IPS DF 4.7 (cell line): ENCODE data around the gene MAB21L3.

Experiments
- DNase-seq: peaks from one replicate; pipeline ENCODE4 v3.0.0-alpha.2; 2013; ENCODE audit warnings: low spot score; ENCODE audit errors: extremely low read depth

MAB21L3 gene

DNA sequence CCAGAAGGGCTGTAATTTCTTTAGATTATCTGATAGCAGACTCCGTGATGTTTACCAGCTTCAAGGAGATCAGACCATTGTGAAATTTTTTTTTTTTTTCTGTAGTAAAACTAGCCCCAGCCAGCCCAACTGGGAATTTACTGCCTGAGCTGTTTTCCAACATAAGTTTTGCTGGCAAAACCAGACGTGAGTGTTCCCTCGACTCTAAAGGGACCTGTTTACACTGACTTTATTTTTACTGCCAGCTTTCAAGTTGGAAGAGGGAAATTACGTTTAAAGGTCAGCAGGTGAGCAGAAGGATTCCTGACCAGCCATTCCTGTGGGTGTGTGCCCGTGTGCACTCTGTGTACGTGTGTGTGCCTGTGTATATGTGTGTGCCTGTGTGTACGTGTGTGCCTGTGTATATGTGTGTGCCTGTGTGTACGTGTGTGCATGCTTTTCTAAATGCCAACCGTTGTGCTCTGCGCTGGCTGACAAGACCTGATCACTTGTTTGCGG lies 374 bp downstream of the MAB21L3 start:
- DNase-seq, result no peak

DNA sequence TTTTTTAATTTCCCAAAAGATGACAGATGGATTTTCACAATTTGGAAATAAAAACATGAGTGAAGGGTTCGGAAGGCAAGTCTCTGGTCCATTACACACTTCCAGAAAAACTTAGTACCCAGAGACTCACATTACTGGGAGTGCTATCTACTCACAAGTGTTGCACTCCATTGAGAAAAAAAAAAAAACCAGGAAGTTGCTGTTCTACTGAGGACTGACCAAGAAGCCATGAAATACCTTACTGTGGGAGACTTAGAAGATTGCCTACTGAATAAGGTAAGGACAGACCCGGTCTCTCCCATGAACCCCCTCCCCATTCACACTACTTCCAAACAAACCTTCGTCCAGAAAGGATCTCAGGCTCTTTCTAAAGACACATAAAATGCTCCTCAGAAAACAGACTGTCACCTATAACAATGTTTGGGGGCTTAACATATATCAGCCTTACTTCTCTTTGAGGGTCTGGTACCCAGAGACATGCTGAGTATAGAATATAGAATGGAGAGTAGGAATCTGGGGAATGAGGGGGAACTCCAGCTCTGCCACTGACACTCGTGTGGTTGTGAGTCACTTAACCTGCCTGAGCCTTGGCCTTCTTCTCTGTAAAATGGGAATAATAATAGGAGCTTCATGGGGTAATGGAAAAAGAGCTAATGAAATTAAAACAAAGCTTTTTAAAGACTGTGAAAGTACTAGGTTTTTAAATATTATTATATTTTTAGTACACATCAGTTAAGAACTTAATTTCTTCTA lies 1.4 kb downstream of the MAB21L3 start:
- no peak for DNase-seq

DNA sequence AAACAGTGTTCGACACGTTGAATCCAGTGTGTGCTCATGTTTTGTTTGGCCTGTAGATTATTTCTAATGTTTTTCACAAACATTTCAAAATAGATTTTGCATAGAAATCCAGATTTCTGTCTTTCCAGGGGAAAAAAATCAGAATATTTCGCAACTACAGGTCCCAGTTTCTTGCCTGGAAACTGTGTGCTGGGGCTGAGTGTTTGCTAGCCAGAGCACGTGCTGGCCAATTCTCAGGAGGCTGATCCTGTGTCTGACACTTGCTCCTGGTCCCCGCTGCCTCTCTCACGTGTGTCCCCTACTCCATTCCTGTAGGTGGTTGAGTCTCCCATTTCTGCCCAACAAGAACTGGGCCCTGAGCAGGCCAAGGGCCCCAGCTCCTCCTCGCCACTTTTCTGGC lies 2.4 kb downstream of the MAB21L3 start:
- no peak for DNase-seq

DNA sequence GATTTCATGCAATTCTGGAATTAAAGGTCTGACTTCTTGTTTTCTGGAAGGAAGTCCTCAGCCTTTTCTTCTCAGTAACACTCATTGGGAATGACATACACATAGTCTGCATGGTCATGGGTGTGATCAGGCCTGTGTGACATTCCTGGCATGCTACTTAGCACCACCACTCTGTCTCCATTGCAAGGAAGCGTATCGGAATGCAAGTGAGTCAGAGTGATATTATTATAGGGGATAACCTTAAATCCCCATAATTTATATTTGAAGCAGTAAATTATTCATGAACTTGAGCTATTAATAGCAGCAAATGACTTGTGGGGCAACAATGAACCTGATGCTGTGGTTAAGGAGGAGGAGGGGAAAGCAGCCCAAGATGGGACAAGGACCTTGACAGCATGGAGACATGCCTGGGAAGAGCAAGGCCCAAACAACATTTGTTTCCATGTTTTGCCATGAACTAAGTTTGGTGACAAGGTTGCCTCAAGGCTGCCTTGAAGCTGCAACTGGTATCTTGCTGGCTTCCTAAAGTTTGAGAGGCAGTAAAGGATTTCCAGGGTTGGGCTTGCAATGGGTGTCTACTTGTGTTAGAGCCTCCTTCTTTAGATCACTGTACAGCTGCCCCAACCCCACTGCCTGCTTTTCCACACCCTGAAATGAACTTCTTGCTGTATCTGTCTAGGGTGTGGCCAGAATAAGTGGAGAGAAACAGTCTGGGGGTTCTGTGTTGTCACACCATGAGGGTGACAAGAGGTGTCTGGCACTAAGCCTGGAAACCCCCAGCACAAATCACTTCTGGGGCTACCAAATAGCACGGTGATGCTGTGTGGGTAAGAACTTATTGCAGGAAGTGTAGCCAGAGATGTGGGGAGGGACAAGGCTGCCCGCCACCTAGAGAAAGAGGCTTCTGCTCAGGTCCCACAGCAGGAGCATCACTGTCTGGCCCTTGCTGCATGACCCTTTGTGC lies 4.6 kb downstream of the MAB21L3 start:
- no peak for DNase-seq

DNA sequence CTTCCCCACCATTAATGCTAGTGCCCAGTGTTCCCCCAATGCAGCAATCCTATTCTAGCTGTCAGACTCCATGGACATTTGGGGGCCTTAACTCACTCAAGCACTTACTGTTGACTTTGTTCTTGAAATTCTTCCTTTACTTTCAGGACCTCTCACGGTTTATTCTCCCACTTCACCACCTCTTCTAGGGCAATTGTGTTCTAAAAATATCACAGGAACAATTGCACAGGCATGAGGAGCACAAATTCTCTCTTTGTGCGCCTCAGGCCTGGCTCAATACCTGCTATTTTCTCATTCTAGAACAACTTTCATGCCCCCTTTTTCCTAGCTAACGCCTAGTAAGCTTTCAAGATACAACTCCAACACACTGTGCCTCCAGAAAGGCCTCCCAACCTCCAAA lies 7.3 kb downstream of the MAB21L3 start:
- no peak for DNase-seq

DNA sequence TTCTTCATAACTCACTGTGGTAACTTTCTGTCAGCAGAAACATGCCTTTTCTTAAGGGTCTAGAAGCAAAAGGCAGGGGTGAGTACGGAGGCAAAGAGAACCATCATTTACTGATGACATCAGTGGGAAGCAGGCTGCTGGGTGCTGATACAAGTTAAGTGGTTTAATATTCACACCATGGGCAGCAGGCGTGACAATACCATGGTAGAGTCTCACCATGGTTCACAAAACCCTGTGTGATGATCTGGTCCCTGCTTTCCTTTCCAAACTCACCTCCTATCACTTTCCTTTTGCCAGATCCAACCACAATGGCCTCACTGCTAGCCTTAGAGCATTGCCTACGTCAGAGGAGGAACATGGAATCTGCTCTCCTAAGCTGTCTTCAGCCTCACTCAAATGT lies 8.7 kb downstream of the MAB21L3 start:
- DNase-seq, result no peak

DNA sequence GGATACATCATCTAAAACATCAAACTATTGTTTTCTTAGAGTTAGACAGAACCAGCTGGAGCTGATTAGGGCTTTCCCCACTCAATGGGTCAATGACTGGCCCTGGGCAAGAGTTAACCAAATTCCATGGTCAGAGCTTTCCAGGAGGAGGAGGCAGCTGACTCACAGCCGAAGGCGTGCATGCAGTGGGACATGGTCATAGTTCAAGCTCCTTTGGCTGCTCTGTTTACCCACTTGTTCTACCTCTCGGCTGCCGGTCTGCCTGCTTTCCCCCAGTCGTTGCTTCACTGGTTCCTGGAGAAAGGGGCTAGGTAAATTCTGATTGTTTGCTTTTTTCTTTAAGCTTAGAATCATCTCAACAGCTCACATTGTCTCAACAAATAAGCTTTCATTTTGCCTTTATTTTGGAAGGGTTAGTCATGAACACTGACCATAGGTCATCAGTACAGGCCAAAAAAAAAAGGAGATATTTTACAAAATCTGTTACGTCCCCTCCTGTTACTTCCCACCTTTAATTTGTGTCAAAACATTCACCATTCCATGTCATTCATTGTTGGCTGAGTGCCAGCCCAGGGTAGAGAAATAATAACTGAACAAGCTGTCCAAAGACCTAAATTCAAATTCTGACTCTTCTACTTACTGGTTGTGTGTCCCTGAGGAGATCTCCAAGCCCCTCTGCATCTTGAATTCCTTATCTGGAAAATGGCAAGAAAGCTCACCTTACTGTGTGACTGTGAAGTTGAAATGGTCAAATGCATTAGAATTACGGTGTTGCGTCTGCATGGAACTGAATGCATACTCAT lies 12.0 kb downstream of the MAB21L3 start:
- DNase-seq, result no peak

DNA sequence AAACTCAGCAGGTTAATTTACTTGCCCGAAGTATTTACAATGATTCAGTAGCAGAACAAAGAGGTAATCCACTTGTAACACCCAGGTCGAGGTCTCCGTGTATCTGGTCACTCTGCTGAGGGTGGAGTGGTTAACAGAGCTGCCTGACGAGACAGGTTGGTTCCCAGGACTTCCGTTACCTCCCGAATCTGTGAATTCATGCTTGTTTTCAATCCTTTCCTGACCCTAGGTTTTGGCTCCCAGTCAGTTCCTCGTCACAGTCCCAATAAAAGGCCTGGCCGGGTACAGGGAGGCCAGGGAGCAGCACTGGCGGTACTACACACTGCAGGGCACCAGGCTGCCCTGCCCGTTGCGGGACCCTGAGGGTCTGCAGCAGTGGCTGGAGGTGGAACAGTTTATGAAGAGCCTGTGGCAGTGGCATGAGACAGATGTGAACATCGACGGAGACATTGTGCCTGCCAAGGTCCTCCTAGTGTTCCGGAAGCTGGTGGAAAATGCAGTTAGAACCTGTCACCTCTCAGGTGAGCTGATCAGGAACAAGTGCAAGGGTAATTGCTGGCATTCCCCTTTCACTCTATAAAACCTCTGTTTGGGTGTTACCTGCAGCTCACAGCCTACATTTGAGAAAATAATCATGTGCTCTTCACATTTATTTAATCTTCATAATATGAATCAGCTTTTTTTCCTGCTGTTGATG lies 12.8 kb downstream of the MAB21L3 start:
- DNase-seq, result no peak

DNA sequence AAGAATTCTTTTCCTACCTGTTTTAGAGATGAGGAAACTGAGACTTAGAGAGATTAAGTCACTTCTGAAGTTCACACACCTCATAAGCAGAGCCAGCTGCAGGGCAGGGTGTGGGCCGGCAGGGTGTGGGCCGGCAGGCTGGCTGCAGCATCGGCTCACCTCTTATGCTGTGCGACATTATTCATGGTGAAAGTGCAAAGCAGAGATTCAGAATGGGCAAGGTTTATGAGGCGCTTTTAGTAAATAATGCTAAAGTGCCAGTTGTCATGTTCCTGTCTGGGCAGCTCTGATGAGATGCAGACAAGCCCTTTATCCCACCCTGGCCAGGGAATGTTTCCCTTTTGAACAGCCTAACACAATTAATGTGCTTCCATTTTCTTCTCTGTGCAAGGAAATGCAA lies 14.6 kb downstream of the MAB21L3 start:
- no peak for DNase-seq

DNA sequence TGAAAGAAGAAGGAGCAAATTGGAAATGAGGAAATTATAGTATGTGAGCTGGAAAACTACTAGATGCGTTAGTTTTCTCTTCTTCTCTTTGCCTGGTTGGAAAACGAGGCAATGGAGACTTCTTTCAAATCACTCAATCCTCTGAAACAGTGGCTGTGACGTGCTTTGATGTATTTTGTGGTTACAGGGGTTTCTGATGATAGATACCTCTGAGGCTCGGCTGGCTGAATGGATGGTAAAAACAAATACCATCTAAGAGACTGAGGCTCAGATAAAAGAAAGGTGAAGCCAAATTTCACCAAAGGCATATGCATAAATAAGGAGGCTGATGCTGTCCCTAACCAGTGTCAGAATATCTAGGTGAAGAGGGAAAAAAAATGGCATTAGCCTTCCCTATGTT lies 15.1 kb downstream of the MAB21L3 start:
- DNase-seq, result no peak

DNA sequence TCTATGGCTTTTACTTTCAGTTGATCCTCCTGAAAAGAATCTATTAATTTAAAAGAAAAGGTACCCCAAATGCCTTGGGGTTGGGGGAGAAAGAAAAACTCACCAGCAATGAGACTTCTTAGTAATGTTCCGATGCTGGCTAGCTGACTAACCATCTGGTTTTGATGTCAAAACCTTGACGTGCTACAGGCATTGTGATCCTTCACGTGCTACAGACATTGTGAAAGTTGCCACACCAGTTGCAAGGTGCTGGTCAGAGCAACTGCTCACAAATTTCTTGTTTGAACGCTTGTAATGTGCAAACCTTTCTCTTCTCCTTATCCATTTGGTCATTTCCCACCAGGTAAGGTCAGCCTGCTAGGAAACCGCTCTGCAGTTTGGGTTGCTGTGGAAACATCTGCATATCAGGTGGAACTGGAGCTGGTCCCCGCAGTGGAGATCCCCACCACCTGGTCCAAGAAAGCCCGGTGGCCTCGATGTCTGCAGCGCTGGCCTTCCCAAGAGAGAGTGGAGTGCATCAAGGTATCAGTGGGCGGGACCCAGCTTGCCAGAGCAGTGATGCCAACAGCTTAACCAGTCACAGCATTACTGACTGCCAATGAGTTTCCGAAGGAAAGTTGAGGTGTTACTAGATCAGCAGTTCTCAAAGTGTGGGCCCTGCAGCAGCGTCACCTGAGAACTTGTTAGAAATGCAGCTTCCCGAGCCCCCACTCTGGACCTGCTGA lies 16.1 kb downstream of the MAB21L3 start:
- no peak for DNase-seq

DNA sequence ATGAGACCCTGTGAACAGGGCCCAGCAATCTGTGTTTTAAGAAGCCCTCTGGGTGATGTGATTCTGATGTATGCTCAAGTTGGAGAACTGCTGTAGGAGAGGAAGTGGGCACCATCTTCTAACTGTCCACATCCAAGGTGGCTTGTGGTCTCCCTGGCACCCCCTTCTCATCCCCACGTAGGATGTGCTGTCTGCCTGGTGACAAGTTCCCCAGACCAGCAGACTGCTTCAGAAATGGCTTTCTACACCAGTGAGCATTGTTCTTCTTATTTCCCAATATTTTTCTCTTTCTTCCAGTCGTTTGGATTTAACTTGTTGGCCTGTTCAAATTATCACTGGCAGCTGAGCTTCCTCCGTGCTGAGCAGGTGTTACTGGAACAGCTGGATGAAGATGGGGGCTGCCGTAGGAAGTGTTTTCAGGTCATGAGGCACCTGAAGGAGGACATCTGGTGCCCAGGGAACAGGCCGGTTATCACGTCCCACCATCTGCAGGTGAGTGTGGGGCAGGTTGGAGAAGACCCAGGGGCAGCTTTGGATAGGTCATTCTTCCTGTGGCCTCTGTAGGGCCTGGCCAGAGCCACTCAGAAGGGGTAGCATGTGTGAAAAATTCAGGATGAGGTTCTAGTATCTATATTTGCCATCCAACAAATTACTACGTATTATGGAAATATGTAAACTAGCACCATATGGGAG lies 16.8 kb downstream of the MAB21L3 start:
- no peak for DNase-seq

DNA sequence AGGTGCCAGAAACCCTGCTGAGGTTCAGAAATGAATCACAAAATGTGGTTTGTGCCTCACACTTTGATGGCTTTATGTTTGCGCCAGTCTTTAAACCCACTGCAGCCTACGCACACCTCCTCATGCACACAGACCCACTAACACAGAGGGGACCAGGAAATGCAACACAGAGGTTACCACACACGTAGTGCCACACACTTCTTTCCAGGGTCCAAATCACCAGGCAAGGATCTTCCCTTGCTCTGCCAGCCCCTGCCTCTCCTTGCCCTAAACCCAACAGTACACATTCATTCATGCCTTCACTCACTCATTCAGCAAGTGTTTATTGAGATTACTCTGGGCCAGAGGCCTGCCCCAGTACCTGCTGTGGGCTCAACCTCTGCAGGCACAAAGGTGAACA lies 17.5 kb downstream of the MAB21L3 start:
- no peak for DNase-seq

DNA sequence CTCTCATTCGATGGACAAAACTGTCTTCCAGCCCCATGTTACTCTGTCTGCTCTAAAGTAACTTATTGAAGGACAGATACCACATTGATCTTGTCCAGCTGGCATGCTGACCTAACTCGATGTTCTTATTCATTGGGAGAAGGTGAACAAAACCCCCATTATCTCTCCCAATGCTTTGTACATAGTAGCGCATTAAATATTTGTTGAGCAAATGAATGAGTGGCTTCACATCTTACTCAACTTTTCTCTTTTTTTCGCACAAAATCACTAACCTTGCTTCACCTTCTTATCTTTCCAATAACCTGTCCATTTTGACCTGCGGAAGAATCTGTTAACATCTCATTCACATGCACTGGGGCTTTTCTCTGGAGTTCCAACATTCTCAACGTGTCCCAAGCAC lies 18.3 kb downstream of the MAB21L3 start:
- DNase-seq, result no peak

DNA sequence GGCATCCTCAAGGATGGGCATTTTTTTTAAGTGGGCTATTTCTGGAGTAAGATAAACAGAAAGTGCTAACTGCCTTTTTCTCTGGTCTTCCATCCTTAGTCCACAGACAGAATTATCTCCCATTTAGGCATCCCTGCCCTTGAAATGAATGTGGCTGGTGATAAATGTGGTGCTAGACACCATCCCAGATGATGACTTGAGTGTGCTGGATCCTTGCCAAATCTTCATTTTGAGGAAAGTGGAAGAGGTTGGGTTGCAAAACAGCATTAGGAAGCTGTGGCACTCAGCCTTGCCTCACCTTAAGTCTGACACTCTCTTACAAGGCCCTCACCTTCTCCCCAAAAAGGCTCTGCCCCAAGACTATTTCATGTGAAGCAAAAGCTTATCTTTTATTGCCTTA lies 19.2 kb downstream of the MAB21L3 start:
- no peak for DNase-seq

DNA sequence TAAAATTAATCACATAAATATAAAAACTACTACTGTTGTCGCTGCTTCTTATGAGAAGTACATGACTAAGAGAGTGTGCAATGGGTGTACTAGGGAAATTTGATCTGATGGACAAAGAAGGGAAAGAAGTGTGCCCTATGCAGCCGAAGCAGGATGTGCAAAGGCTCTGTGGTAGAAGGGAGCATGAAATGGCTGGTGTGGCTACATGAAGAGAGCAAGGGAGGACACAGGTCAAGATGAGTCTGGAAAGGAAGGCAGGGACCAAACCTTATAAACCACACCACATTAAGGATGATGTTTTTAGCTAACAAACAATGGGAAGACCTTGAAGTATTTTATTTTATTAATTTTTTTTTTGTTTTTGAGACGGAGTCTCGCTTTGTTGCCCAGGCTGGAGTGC lies 20.0 kb downstream of the MAB21L3 start:
- DNase-seq, result no peak

DNA sequence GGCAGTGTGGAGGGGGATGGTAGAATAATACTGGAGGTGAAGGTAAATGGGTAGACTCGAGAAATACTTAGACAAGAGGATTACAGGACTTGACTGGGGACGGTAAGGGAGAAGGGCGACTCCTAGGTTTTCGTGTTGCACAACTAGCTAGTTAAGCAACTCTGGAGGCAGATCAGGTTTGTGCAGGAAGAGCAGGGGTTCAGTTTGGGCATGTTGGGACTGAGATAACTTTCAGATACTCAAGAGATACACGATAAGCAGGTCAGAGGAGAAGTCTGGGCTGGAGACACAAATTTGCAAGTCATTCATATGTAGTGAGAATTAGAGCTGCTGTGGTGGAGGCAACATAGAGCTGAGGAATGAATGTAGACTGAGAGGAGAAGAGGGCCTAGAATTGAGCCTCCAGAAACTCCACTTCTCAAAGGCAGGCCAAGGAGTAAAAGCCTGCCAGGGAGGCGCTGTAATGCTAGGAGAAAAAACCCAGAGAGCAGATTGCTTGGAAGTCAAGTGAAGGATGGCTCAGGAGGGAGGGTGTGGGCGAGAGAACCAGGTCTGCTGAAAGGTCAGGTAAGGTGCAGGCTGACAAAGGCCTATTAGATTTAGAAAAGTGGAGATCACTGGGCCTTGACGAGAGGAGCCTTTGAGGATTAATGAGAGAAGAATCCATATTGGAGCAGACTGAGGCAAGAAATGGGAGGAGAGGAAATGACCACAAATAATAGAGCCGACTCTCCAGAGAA lies 20.8 kb downstream of the MAB21L3 start:
- DNase-seq, result no peak

DNA sequence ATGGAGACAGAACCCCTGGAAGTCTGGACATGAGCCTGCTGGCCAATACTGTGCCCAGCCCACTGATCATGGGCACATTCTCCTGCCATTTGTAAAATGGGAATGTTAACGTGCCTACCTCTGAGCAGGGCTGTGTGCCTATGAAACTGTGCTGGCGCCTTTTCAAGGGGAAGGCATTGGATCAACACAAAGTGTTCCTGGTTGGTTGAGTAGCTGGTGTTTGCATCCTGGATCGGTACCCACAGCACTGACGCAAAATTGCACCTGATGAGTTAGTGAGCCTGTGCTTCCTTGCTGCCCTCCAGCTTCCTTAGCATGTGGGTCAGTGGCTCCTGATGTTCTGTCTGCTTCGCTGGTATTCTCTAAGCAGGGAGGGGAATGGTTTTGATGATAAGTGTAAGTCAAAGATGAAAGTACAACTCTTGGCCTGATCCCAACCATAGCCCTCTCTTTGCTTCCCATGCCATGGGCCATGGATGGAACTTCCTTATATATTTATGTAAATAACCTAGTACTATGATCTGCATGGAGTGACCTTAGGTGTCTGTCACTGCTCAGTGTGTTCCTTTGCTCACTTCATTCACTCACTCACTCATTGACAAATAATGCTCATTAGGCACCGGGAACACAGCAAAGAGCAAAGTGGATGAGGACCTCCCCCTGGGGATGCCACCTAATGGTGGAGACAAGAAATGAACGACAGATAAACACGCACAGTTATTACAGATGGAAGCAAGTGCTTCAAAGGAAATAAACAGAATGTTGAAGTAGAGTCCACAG lies 22.7 kb downstream of the MAB21L3 start:
- DNase-seq, result no peak

DNA sequence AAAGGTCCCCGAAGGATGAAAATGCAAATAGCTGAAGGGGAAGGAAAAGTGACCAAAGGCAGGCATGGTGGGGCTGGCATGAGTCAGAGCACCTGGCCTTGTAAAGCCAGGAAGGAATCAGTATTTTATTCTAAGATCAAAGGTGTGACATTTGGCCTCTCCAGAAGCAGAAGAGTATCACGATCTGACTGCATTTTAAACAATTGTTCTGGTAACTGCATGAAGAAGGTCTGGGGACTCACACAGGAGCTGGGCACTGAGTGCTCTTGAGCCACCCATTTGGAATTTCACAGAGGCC lies 23.2 kb downstream of the MAB21L3 start:
- DNase-seq, result no peak
